Measurements from ENCODE around the gene MTLN. TPM values are rescaled to one million over a fixed set of nuclear protein-coding genes. Genes with fewer than 3 reads are reported as not detected.

MTLN gene
- total and polyA plus RNA-seq, 2 of the 13 experiments (the other 11 are each of a cell fraction or from before 2014, with no cell fraction given), result 37.1 to 50.4 TPM

- TF ChIP-seq NKX3-1 (CRISPR knock-in tag; IDR thresholded peaks at IDR 0.05), result peak; percentile 69; the same call in 1 of the 2 replicates
- peak; percentile 90 for TF ChIP-seq TFDP1 (CRISPR knock-in tag; IDR thresholded peaks at IDR 0.05; ENCODE audit: borderline replicate concordance)
- TF ChIP-seq ZNF841 (CRISPR knock-in tag; IDR thresholded peaks at IDR 0.05; ENCODE audit: borderline replicate concordance), result no peak
- TF ChIP-seq SKI (IDR thresholded peaks at IDR 0.05; ENCODE audit: partially characterized antibody), result peak; percentile 51
- TF ChIP-seq RORA (CRISPR knock-in tag; IDR thresholded peaks at IDR 0.05), result 0 out of 2 replicates have a peak, but pooled peaks have one; percentile 63
- TF ChIP-seq TGIF2 (CRISPR knock-in tag; IDR thresholded peaks at IDR 0.05), result peak; percentile 96
- TF ChIP-seq ASH2L (IDR thresholded peaks at IDR 0.05; ENCODE audit: insufficient read length, low read depth, low read length), result peak; percentile 90
- no peak for TF ChIP-seq FOXA1 (IDR thresholded peaks at IDR 0.05)
- no peak for TF ChIP-seq FOXA1 (CRISPR knock-in tag; IDR thresholded peaks at IDR 0.05)
- TF ChIP-seq, protein P1, sequence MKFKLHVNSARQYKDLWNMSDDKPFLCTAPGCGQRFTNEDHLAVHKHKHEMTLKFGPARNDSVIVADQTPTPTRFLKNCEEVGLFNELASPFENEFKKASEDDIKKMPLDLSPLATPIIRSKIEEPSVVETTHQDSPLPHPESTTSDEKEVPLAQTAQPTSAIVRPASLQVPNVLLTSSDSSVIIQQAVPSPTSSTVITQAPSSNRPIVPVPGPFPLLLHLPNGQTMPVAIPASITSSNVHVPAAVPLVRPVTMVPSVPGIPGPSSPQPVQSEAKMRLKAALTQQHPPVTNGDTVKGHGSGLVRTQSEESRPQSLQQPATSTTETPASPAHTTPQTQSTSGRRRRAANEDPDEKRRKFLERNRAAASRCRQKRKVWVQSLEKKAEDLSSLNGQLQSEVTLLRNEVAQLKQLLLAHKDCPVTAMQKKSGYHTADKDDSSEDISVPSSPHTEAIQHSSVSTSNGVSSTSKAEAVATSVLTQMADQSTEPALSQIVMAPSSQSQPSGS (CRISPR knock-in tag; IDR thresholded peaks at IDR 0.05), result peak; percentile 76
- TF ChIP-seq ZNF607 (CRISPR knock-in tag; IDR thresholded peaks at IDR 0.05; ENCODE audit: borderline replicate concordance), result peak; percentile 65; the same call in 1 of the 2 replicates
- TF ChIP-seq, protein P2, sequence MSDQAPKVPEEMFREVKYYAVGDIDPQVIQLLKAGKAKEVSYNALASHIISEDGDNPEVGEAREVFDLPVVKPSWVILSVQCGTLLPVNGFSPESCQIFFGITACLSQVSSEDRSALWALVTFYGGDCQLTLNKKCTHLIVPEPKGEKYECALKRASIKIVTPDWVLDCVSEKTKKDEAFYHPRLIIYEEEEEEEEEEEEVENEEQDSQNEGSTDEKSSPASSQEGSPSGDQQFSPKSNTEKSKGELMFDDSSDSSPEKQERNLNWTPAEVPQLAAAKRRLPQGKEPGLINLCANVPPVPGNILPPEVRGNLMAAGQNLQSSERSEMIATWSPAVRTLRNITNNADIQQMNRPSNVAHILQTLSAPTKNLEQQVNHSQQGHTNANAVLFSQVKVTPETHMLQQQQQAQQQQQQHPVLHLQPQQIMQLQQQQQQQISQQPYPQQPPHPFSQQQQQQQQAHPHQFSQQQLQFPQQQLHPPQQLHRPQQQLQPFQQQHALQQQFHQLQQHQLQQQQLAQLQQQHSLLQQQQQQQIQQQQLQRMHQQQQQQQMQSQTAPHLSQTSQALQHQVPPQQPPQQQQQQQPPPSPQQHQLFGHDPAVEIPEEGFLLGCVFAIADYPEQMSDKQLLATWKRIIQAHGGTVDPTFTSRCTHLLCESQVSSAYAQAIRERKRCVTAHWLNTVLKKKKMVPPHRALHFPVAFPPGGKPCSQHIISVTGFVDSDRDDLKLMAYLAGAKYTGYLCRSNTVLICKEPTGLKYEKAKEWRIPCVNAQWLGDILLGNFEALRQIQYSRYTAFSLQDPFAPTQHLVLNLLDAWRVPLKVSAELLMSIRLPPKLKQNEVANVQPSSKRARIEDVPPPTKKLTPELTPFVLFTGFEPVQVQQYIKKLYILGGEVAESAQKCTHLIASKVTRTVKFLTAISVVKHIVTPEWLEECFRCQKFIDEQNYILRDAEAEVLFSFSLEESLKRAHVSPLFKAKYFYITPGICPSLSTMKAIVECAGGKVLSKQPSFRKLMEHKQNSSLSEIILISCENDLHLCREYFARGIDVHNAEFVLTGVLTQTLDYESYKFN (CRISPR knock-in tag; conservative IDR thresholded peaks at IDR 0.05), result no peak
- TF ChIP-seq, protein P3, sequence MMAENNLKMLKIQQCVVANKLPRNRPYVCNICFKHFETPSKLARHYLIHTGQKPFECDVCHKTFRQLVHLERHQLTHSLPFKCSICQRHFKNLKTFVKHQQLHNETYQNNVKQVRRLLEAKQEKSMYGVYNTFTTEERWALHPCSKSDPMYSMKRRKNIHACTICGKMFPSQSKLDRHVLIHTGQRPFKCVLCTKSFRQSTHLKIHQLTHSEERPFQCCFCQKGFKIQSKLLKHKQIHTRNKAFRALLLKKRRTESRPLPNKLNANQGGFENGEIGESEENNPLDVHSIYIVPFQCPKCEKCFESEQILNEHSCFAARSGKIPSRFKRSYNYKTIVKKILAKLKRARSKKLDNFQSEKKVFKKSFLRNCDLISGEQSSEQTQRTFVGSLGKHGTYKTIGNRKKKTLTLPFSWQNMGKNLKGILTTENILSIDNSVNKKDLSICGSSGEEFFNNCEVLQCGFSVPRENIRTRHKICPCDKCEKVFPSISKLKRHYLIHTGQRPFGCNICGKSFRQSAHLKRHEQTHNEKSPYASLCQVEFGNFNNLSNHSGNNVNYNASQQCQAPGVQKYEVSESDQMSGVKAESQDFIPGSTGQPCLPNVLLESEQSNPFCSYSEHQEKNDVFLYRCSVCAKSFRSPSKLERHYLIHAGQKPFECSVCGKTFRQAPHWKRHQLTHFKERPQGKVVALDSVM (CRISPR knock-in tag; IDR thresholded peaks at IDR 0.05), result no peak
- TF ChIP-seq ZSCAN12 (CRISPR knock-in tag; IDR thresholded peaks at IDR 0.05), result no peak; the same call in 1 of the 2 replicates
- TF ChIP-seq, protein P4, sequence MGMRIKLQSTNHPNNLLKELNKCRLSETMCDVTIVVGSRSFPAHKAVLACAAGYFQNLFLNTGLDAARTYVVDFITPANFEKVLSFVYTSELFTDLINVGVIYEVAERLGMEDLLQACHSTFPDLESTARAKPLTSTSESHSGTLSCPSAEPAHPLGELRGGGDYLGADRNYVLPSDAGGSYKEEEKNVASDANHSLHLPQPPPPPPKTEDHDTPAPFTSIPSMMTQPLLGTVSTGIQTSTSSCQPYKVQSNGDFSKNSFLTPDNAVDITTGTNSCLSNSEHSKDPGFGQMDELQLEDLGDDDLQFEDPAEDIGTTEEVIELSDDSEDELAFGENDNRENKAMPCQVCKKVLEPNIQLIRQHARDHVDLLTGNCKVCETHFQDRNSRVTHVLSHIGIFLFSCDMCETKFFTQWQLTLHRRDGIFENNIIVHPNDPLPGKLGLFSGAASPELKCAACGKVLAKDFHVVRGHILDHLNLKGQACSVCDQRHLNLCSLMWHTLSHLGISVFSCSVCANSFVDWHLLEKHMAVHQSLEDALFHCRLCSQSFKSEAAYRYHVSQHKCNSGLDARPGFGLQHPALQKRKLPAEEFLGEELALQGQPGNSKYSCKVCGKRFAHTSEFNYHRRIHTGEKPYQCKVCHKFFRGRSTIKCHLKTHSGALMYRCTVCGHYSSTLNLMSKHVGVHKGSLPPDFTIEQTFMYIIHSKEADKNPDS (CRISPR knock-in tag; IDR thresholded peaks at IDR 0.05), result 0 out of 2 replicates have a peak, but pooled peaks have one; percentile 41
- TF ChIP-seq, protein P5, sequence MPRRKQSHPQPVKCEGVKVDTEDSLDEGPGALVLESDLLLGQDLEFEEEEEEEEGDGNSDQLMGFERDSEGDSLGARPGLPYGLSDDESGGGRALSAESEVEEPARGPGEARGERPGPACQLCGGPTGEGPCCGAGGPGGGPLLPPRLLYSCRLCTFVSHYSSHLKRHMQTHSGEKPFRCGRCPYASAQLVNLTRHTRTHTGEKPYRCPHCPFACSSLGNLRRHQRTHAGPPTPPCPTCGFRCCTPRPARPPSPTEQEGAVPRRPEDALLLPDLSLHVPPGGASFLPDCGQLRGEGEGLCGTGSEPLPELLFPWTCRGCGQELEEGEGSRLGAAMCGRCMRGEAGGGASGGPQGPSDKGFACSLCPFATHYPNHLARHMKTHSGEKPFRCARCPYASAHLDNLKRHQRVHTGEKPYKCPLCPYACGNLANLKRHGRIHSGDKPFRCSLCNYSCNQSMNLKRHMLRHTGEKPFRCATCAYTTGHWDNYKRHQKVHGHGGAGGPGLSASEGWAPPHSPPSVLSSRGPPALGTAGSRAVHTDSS (CRISPR knock-in tag; conservative IDR thresholded peaks at IDR 0.05), result no peak
Observed at GRCh38 chr2:110211938-110212858, at the start of gene MTLN (continued).

Measured in HepG2 (cell line).